GM12878 (cell line): ENCODE measurements around the gene RASAL2. TPM values are rescaled to one million over a fixed set of nuclear protein-coding genes. Genes with fewer than 3 reads are reported as not detected.

Source experiments
- ATAC-seq: fragments of 200-7000 bp; cut with Tn5 transposase; 3 replicates; pipeline ENCODE4 v1.9.1; 2020; ENCODE audit warnings: mild to moderate bottlenecking, moderate library complexity
- BruUV-seq: library from RNA; stranded (reverse); fragments of 400-500 nt; replicated peaks from 2 replicates; lab custom pipeline; 2021; lab: Mats Ljungman, UMichigan
- CTCF ChIA-PET: fragments of 300-600 bp; sonication (Branson Sonifier 250); formaldehyde crosslinking; extraction: SDS; loops from one replicate; lab custom pipeline; 2021; ENCODE audit warnings: inconsistent platforms; lab: Yijun Ruan, JAX
- POLR2A ChIA-PET: fragments of 350-600 bp; formaldehyde crosslinking; extraction: SDS; loops from one replicate; lab custom pipeline; 2021; ENCODE audit warnings: inconsistent platforms; lab: Charles Lee
- RAD21 ChIA-PET: fragments of 300-600 bp; sonication (Branson Sonifier 250); formaldehyde crosslinking; loops from one replicate; lab custom pipeline; 2023; ENCODE audit warnings: antibody characterized with exemption; ENCODE audit not compliant: unreplicated experiment; lab: Charles Lee
- SMC1A ChIA-PET: fragments of 300-600 bp; sonication (Branson Sonifier 250); formaldehyde crosslinking; loops from one replicate; lab custom pipeline; 2023; ENCODE audit not compliant: unreplicated experiment, uncharacterized antibody; lab: Charles Lee
- DNase-seq: peaks from one replicate; pipeline ENCODE4 v3.0.0-alpha.2; 2011; ENCODE audit warnings: low read depth, low spot score
- FAIRE-seq: peaks from 3 replicates; lab custom pipeline; 2011; peaks lifted over from hg19 to GRCh38; lab: Jason Lieb, UNC
- H2AFZ ChIP-seq: 2 replicates; pipeline ENCODE4 v1.6.0; 2011; ENCODE audit warnings: low read depth, low read length, control low read depth; ENCODE audit not compliant: control insufficient read depth
- H3K27ac ChIP-seq: 2 replicates; pipeline ENCODE4 v1.5.1; 2011; ENCODE audit warnings: control low read depth; ENCODE audit not compliant: control insufficient read depth, insufficient read depth
- H3K27me3 ChIP-seq, 2 experiments: replicated peaks in 1 of 2; 2 replicates each; pipeline versions ENCODE4 v1.6.0 to v1.6.1; 2011; ENCODE audit warnings: low read length in 1 of 2; ENCODE audit not compliant: control insufficient read depth in 2 of 2, insufficient read depth in 2 of 2
- H3K36me3 ChIP-seq, 2 experiments: 2 replicates each; pipeline ENCODE4 v1.5.1; 2011; ENCODE audit warnings: low read length in 1 of 2; ENCODE audit not compliant: control insufficient read depth in 2 of 2, insufficient read depth in 2 of 2
- H3K4me1 ChIP-seq: 2 replicates; pipeline ENCODE4 v1.6.1; 2011; ENCODE audit warnings: mild to moderate bottlenecking, low read length, moderate library complexity, mixed read lengths; ENCODE audit not compliant: control insufficient read depth, insufficient read depth
- H3K4me2 ChIP-seq: 2 replicates; pipeline ENCODE4 v1.6.0; 2011; ENCODE audit warnings: control low read depth; ENCODE audit not compliant: control insufficient read depth, insufficient read depth
- H3K4me3 ChIP-seq: fragments of 200-600 bp; sonication (generic); 2 replicates; pipeline ENCODE4 v1.5.1; 2016
- H3K79me2 ChIP-seq: 2 replicates; pipeline ENCODE4 v1.6.0; 2011; ENCODE audit warnings: low read length; ENCODE audit not compliant: control insufficient read depth, insufficient read depth
- H3K9ac ChIP-seq: 2 replicates; pipeline ENCODE4 v1.8.0; 2011; ENCODE audit warnings: low read length, control low read depth, mixed read lengths; ENCODE audit not compliant: control insufficient read depth, insufficient read depth
- H3K9me3 ChIP-seq: replicated peaks from 3 replicates; pipeline ENCODE4 v1.5.1; 2011; ENCODE audit warnings: mild to moderate bottlenecking, low read length; ENCODE audit not compliant: control insufficient read depth, insufficient read depth
- H4K20me1 ChIP-seq: 2 replicates; pipeline ENCODE4 v1.6.0; 2011; ENCODE audit not compliant: control insufficient read depth, insufficient read depth
- E4F1 ChIP-seq: fragments of 450-650 bp; IDR thresholded peaks from 2 replicates; pipeline ENCODE4 v1.6.1; 2018; ENCODE audit warnings: borderline replicate concordance, mild to moderate bottlenecking; ENCODE audit not compliant: partially characterized antibody
- HSF1 ChIP-seq: fragments of 150-350 bp; IDR thresholded peaks from 2 replicates; pipeline ENCODE4 v1.6.1; 2014; ENCODE audit warnings: mild to moderate bottlenecking, low read depth, low read length
- IKZF2 ChIP-seq, 2 experiments: fragments of 450-650 bp; IDR thresholded peaks; 2 replicates each; pipeline ENCODE4 v1.6.1; 2017; ENCODE audit warnings: mild to moderate bottlenecking in 2 of 2, moderate library complexity in 2 of 2
- JUND ChIP-seq: IDR thresholded peaks from 2 replicates; pipeline ENCODE4 v1.6.1; 2012; ENCODE audit warnings: low read depth, mild to moderate bottlenecking, low read length, improper control_type of control experiment, moderate library complexity
- KDM1A ChIP-seq: fragments of 200-600 bp; sonication (generic); IDR thresholded peaks from 2 replicates; pipeline ENCODE4 v1.6.1; 2016; ENCODE audit warnings: borderline replicate concordance
- NFYB ChIP-seq: IDR thresholded peaks from 2 replicates; pipeline ENCODE4 v1.6.1; 2011; ENCODE audit warnings: low read depth, mild to moderate bottlenecking, low read length, improper control_type of control experiment, moderate library complexity; ENCODE audit not compliant: insufficient read depth
- PAX5 ChIP-seq: IDR thresholded peaks from 2 replicates; pipeline ENCODE4 v1.6.1; 2011; ENCODE audit warnings: low read depth, low read length, borderline replicate concordance
- POLR2AphosphoS5 ChIP-seq: IDR thresholded peaks from 2 replicates; pipeline ENCODE4 v1.6.1; 2011; ENCODE audit warnings: mild to moderate bottlenecking, low read length, inconsistent platforms
- RAD21 ChIP-seq: IDR thresholded peaks from 2 replicates; pipeline ENCODE4 v1.6.1; 2011; ENCODE audit warnings: mild to moderate bottlenecking, low read depth, low read length, moderate library complexity; ENCODE audit not compliant: insufficient read depth
- SMAD1 ChIP-seq: fragments of 450-650 bp; IDR thresholded peaks from 2 replicates; pipeline ENCODE4 v1.6.1; 2018; ENCODE audit warnings: mild to moderate bottlenecking, low read depth; ENCODE audit not compliant: partially characterized antibody
- SP1 ChIP-seq: IDR thresholded peaks from one replicate; pipeline ENCODE4 v1.6.1; 2011; ENCODE audit warnings: low read depth, low read length
- SUPT20H ChIP-seq: IDR thresholded peaks from 2 replicates; pipeline ENCODE4 v1.6.1; 2011; ENCODE audit warnings: low read depth, mild to moderate bottlenecking, low read length, moderate library complexity, borderline replicate concordance; ENCODE audit not compliant: control insufficient read depth
- TARDBP ChIP-seq: IDR thresholded peaks from 2 replicates; pipeline ENCODE4 v1.6.1; 2016; ENCODE audit warnings: borderline replicate concordance
- USF2 ChIP-seq: IDR thresholded peaks from 2 replicates; pipeline ENCODE4 v1.6.1; 2011; ENCODE audit warnings: low read depth, low read length, improper control_type of control experiment, borderline replicate concordance
- YBX1 ChIP-seq: fragments of 450-650 bp; IDR thresholded peaks from 2 replicates; pipeline ENCODE4 v1.6.1; 2016; ENCODE audit warnings: antibody characterized with exemption
- ZNF274 ChIP-seq: IDR thresholded peaks from one replicate; pipeline ENCODE4 v1.8.0; 2011; ENCODE audit not compliant: insufficient read length, insufficient read depth
- WGBS: methylation state at CpG from one replicate; pipeline ENCODE4 v1.1.6; 2016; ENCODE audit warnings: low lambda C conversion rate; ENCODE audit not compliant: insufficient replicate concordance, insufficient coverage; ENCODE audit errors: missing lambda C conversion rate; 5-methylcytosine and 5-hydroxymethylcytosine counted together
- in situ Hi-C: fragments of 300-500 bp; cut with MboI; formaldehyde crosslinking; loops from 9 replicates; pipeline ENCODE4 v1.14.3; 2018; ENCODE audit warnings: mixed read lengths
- intact Hi-C: fragments of 100-400 bp; cut with micrococcal nuclease; formaldehyde crosslinking; loops from one replicate; pipeline ENCODE4 v1.14.2; 2022; ENCODE audit not compliant: unreplicated experiment
- polyA plus RNA-seq, 11 experiments: library from polyadenylated mRNA; depleted of rRNA in 4 of 11; unstranded in 6 of 11; stranded (reverse) in 5 of 11; fragments of >200 nt; fragmentation: Nextera tagmentation in 4 of 11; fragmentation: Illumina TruSeq in 1 of 11; extraction: Ambion mirVana in 4 of 11; extraction: Trizol in 1 of 11; gene quantifications; 1 replicate in 1 of 11; 2 replicates in 10 of 11; pipeline versions ENCODE4 v1.2.1 to v1.2.3, GENCODE V29; 2011 to 2016; ENCODE audit warnings: inconsistent platforms in 2 of 11, missing spikeins in 2 of 11, low read depth in 1 of 11
- total RNA-seq, 4 experiments: library from RNA; depleted of rRNA in 3 of 4; stranded (reverse); fragments of >200 nt in 3 of 4; fragmentation: Illumina TruSeq in 1 of 4; extraction: Trizol in 1 of 4; gene quantifications; 2 replicates each; pipeline versions ENCODE4 v1.2.1 to v1.2.3, GENCODE V29; 2013 to 2021

RASAL2 gene
- total and polyA plus RNA-seq, 10 of the 15 experiments (the other 5 are each of a cell fraction or from before 2014, with no cell fraction given): 0.02 to 6.9 (median 0.17) TPM; not detected in 1

GRCh38 chr1:178209935-178210334, 116.0 kb downstream of the RASAL2 start:
- FAIRE-seq: no peak
- ChIA-PET RAD21 (interaction anchor here (1.0 kb wide), 1 partner anchor 73 kb away, joined by 4 read pairs; no protein-coding TSS in a partner anchor), POLR2A (no interaction called here), SMC1A (interaction anchor here (2.5 kb wide), 1 partner anchor 8 kb away, joined by 11 read pairs; no protein-coding TSS in a partner anchor), CTCF (no interaction called here)
- no TSS peak for BruUV-seq
- no peaks in the 10 kb centered on the region for H3K79me2 ChIP-seq
- no peaks in the 10 kb centered on the region for H3K27me3 ChIP-seq
- no peak overlapping the region for H3K4me2 ChIP-seq
- no peaks in the 10 kb centered on the region for H4K20me1 ChIP-seq
- in situ Hi-C loops (no loop called here), intact Hi-C loops (no loop called here)
- H3K4me1 ChIP-seq: no peaks in the 10 kb centered on the region
- WGBS: 42% methylated on average over 1 of the region's 1 CpG
- DNase-seq: no peak
- no peak overlapping the region for H3K4me3 ChIP-seq
- H2AFZ ChIP-seq: no peak overlapping the region
- no peak for ATAC-seq
- no peak overlapping the region for H3K9ac ChIP-seq
- no peaks in the 10 kb centered on the region; the same call in 1 of the 3 replicates for H3K9me3 ChIP-seq
- H3K36me3 ChIP-seq: no peaks in the 10 kb centered on the region
- no peak for TF ChIP-seq HSF1
- no peak for TF ChIP-seq PAX5
- no peak for TF ChIP-seq SMAD1
- TF ChIP-seq ZNF274: no peak
- no peak for TF ChIP-seq POLR2AphosphoS5
- no peak for TF ChIP-seq SP1
- TF ChIP-seq RAD21: no peak
- no peak for TF ChIP-seq IKZF2 (IDR thresholded peaks at IDR 0.05)
- TF ChIP-seq SUPT20H: no peak
- TF ChIP-seq TARDBP: no peak
- no peak for TF ChIP-seq YBX1
- TF ChIP-seq E4F1: no peak
- no peak for TF ChIP-seq KDM1A
- TF ChIP-seq NFYB: no peak
- no peak for TF ChIP-seq JUND
- no peak for TF ChIP-seq USF2
- TF ChIP-seq, all 136 proteins: peak for 0
- no peak overlapping the region for H3K27ac ChIP-seq
